Erythroblast (primary cell): ENCODE measurements around the gene UNC13C.

Experiments used
- GATA1 ChIP-seq: IDR thresholded peaks from 2 replicates; pipeline ENCODE4 v1.6.1; 2011; ENCODE audit warnings: low read depth, mild to moderate bottlenecking, control low read depth, low read length, moderate library complexity
- POLR2A ChIP-seq: IDR thresholded peaks from 2 replicates; pipeline ENCODE4 v1.6.1; 2011; ENCODE audit warnings: mild to moderate bottlenecking, low read length

- TF ChIP-seq POLR2A = no peak
- no peak for TF ChIP-seq GATA1
These were observed 396.1 kb downstream of the UNC13C start for GRCh38 chr15:54374184-54374952.
